ENCODE measurements around the gene ASB12. TPM values are rescaled to one million over a fixed set of nuclear protein-coding genes. Genes with fewer than 3 reads are reported as not detected.

Gene ASB12
- total and polyA plus RNA-seq, 10 donors: 0.19 to 0.59 (median 0.28) TPM; not detected in 5

GRCh38 chrX:64182208-64182607 is 48.2 kb downstream of the ASB12 start:
- no peaks in the 10 kb centered on the region for H3K27me3 ChIP-seq (replicated peaks in 1 of 7)
- 72 to 100% (median 82%) methylated on average over 2 of the region's 2 CpGs for WGBS, 5 donors
- no peak overlapping the region for H3K27ac ChIP-seq
- intact Hi-C loops (cut with DNase I; ENCODE audit: low total_unique reads): no loop called here
- H3K9me3 ChIP-seq: no peaks in the 10 kb centered on the region
- DNase-seq: no peak
- no peaks in the 10 kb centered on the region for H3K4me1 ChIP-seq
- TF ChIP-seq POLR2AphosphoS5 (IDR thresholded peaks at IDR 0.05) (no peak), POLR2A (IDR thresholded peaks at IDR 0.05) (no peak)
- TF ChIP-seq, protein P1, sequence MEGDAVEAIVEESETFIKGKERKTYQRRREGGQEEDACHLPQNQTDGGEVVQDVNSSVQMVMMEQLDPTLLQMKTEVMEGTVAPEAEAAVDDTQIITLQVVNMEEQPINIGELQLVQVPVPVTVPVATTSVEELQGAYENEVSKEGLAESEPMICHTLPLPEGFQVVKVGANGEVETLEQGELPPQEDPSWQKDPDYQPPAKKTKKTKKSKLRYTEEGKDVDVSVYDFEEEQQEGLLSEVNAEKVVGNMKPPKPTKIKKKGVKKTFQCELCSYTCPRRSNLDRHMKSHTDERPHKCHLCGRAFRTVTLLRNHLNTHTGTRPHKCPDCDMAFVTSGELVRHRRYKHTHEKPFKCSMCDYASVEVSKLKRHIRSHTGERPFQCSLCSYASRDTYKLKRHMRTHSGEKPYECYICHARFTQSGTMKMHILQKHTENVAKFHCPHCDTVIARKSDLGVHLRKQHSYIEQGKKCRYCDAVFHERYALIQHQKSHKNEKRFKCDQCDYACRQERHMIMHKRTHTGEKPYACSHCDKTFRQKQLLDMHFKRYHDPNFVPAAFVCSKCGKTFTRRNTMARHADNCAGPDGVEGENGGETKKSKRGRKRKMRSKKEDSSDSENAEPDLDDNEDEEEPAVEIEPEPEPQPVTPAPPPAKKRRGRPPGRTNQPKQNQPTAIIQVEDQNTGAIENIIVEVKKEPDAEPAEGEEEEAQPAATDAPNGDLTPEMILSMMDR (IDR thresholded peaks at IDR 0.05 in 8 of 11, conservative IDR thresholded peaks at IDR 0.05 in 3 of 11): no peak
- peaks cover 0 to under 1% (median 0%) of the 10 kb centered on the region in 6 donors for H3K36me3 ChIP-seq
- no peak overlapping the region for H3K4me3 ChIP-seq

GRCh38 chrX:64176876-64177275 is 53.5 kb downstream of the ASB12 start:
- Histone ChIP-seq H3K4me3 (no peak overlapping the region), H3K27ac (no peak overlapping the region), H3K27me3 (replicated peaks in 1 of 7) (no peaks in the 10 kb centered on the region), H3K4me1 (no peaks in the 10 kb centered on the region), H3K9me3 (no peaks in the 10 kb centered on the region), H3K36me3 (no peaks in the 10 kb centered on the region)
- no peak for TF ChIP-seq POLR2AphosphoS5 (IDR thresholded peaks at IDR 0.05)
- no peak for TF ChIP-seq POLR2A (IDR thresholded peaks at IDR 0.05)
- TF ChIP-seq, protein P1 (IDR thresholded peaks at IDR 0.05 in 8 of 11, conservative IDR thresholded peaks at IDR 0.05 in 3 of 11): no peak
- intact Hi-C loops (cut with DNase I; ENCODE audit: low total_unique reads): no loop called here
- DNase-seq: no peak

Small RNAs within 50 kb of the gene (small RNA-seq; reads per million reads assigned to genes)
- gene RN7SL799P: 0 reads per million in 4 donors

Other genes starting within 250 kb of the ASB12 start
- 1 to 10 TPM; 4.4 to 6.4 (median 5.2) TPM for gene AMER1, start 24.9 kb downstream of the ASB12 start, total RNA-seq
- gene AMER1, start 24.9 kb downstream of the ASB12 start, polyA plus RNA-seq: 1 to 10 TPM in 1 of 3 donors, under 1 TPM in 2; 0.50 to 1.8 (median 0.50) TPM
- gene MTMR8, start 164.8 kb upstream of the ASB12 start, total RNA-seq: 1 to 10 TPM; 3.9 to 9.1 (median 4.8) TPM
- under 1 TPM; 0.22 to 0.86 (median 0.80) TPM for gene MTMR8, start 164.8 kb upstream of the ASB12 start, polyA plus RNA-seq

Data from spleen (tissue), 11 donors.